ENCODE data around the gene COL4A2.
"Not testable (repeated sequence)": the region's sequence is repeated elsewhere in the genome, so short reads cannot be mapped to it uniquely, and the experiment has no call there.

COL4A2 gene

DNA sequence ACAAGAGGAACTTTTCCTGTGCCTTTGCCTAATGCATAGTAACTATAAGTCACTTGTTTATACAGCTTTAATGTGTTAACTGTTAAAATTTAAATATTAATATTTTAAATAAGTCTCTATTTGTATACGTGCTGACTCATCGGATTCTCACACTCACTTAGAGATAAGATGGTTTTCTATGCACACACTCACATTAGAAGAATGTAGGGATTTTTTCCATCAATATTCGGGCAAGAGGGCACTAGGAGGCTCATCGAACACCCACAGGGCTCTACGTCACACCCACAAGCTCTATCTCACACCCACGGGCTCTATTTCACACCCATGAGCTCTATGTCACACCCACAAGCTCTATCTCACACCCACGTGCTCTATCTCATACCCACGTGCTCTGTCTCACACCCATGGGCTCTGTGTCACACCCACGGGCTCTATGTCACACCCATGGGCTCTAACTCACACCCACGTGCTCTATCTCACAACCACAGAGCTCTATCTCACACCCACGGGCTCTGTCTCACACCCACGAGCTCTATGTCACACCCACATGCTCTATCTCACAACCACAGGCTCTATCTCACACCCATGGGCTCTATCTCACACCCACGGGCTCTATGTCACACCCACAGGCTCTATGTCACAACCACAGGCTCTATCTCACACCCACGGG is 73.4 kb downstream of the COL4A2 start:
- no peak for DNase-seq

DNA sequence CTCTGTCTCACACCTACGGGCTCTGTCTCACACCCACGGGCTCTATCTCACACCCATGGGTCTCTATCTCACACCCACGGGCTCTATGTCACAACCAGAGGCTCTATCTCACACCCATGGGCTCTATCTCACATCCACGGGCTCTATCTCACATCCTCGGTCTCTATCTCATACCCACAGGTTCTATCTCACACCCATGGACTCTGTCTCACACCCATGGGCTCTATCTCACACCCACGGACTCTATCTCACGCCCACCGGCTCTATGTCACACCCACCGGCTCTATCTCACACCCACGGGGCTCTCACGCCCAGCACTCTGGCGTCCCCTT is 73.9 kb downstream of the COL4A2 start:
- DNase-seq = no peak

DNA sequence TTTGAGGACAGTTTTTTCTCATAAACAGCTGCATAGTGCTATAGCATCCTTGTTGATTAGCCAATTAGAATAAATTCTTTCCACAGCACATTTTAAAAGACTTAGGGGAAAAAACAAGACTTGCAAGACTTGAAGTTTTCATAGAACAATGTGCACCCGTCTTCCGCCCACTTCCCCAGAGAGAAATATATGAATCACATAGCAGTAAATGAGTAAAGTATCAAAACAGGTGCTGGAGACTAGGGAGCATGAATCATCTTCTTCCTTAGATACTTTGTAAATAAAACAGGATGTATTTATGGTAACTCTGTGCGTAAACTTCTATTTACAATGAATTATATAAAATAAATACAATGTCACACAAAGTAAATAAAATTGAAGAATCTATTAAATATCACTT is 75.1 kb downstream of the COL4A2 start:
- no peak for DNase-seq

DNA sequence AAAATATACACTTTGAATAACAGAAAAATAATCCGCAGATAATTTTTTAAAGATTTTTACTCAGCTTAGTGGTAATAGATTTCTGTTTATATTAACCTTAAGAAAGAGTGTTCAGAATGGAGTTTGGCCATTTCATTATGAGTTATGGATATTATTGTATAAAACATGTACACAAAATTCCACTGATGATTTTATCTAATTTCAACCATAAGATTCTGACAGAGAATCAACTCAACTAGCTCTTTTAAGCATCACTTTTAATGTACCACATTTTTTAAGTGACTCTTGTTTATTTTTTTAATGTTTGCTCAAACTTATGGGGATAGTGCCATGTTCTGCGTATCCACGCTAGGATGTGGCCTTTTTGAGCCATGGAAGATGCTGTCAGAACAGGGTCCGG is 75.7 kb downstream of the COL4A2 start:
- no peak for DNase-seq

- DNase-seq = peak; percentile 69
These were observed 80.5 kb downstream of the COL4A2 start for GRCh38 chr13:110387451-110388107.

DNA sequence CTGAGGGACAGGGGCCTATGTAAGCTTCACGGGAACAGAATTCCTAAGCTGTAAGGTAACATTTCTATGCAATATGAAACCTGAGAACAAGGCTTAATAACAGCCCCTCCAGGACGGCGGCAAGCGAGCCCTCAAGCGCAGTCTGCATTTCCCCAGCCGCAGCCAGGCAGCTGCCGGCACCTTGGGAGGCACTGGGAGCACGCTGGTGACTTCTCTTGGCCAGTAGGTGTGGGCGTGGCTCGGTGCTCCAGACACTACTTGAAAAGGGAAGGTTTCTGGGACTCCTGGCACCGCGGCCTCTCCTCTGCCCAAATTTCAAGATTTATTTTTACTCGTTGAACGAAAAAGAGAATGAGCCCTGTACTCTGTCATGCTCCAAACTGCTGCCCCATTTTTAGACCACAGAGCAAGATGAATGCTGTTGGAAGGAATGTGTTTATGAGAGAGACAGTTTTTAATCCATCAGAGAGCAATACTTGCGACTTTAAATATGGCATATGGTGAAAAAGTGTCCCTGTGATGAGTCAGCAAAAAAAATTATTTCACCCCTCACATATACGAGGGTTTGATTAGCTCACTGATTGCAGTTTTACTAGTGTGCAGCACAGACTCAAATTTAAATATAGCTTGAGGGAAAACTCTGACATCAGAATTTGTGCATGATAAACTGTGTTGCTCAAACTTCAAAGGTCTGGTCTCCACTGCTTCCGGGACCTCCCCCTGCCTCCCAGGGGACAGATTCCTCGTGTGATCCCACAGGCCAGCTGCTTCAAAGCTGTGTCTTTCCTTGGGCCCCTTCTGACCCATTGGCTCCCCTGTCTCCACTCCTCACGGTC is 81.2 kb downstream of the COL4A2 start:
- DNase-seq = peak; percentile 63

DNA sequence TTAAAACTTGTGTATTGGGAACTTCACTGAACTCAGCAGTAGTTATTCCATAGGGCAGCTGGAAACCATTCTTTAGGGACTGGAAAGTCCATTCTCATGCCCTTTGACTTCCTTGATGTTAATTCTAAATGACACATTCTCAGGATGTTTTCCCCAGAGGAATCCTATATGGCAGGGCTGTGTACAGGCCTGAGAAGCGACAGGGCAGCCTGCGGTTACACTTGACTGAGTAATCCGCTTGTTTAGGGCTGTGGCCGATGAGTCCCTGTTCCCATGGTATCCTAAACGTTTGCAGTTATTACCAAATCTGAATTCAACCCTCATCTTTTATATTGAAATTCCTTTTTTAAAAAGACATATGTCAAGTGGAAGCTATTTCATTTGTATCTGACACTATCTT is 83.5 kb downstream of the COL4A2 start:
- no peak for DNase-seq

- DNase-seq = no peak
These were observed 84.2 kb downstream of the COL4A2 start for GRCh38 chr13:110391273-110391672.

- DNase-seq = no peak
These were observed 85.6 kb downstream of the COL4A2 start for GRCh38 chr13:110392510-110393240.

- no peak for DNase-seq
These were observed 86.7 kb downstream of the COL4A2 start for GRCh38 chr13:110393761-110394160.

DNA sequence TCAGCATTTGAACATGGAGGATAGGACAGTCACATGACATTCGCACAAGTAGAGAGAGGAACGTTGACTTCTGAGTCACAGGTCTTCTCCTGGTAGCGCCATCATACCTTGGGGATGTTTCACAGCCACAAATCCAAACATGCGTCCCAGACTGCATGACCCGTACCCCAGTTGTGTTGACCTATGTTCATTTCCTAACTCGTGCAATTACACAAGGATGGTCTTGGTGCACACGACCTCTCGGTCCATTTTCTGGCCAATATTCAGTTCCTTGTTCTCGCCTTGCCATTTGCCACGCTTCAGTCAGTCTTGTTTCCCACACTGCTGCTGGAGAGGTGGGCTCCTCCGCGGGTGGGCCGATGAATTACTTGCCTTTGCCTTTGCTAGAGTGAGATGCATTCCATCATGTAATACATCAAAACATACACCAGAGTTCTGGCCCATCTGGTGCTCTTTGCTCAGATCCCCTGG is 87.3 kb downstream of the COL4A2 start:
- DNase-seq = no peak

GRCh38 chr13:110395616-110396015 is 88.5 kb downstream of the COL4A2 start:
- DNase-seq = not testable (repeated sequence)

GRCh38 chr13:110396476-110396875 is 89.4 kb downstream of the COL4A2 start:
- no peak for DNase-seq

GRCh38 chr13:110396913-110397381 is 89.9 kb downstream of the COL4A2 start:
- no peak for DNase-seq

DNA sequence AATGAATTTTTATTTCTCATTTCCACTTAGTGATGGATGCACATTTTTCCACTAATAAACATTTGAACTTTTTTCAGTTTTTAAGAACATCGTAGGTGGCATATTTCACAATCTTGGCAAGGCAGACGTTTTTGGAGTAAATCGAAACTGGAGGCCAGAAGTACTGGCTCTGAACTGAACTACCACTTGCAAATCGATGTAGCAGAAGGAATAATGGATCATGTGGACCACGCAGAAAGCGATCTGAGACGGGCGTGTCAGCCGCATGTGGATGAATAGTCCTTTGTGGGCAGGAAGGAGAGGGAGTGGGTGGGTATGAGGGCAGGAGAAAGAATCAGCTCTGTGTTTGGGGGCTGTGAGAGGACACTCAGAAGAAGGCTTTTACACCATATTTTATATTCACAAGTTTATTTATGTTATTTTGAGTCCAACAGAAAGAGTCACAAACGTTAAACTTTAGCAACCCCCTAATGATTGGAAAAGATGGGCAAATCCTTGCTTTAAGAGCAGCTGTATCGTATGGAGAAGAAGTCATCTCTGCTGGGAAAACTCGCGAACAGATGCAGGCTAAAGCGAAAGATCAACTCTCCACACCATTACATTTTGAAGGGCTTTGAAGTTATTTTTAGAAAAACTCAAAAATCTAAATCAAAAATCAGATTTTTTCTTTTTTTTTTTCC is 90.5 kb downstream of the COL4A2 start:
- DNase-seq = no peak

- no peak for DNase-seq
These were observed 91.8 kb downstream of the COL4A2 start for GRCh38 chr13:110398564-110399507.

DNA sequence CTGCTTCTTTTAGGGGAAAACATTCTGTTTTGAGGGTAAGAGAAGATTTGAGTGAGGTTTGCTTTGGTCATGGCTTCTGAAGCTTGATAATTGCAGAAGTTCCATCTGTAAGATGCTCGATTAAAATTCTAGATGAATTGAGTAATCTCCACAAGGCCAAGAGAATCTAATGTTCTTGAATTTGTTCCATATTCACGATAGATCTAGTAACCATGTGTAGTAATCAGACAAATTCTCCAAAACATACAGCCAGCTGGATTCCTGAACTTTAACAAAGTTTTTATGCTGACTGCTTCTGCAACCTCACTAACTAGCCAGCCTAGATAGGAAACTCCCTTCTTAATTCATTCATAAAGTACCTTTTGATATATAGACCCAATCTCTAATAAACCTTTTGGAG is 92.7 kb downstream of the COL4A2 start:
- DNase-seq = no peak

GRCh38 chr13:110400786-110401533 is 93.9 kb downstream of the COL4A2 start:
- DNase-seq = no peak

- DNase-seq = no peak
These were observed 95.4 kb downstream of the COL4A2 start for GRCh38 chr13:110402299-110403069.

Measured in right kidney (tissue), 1 donor.